Measurements from ENCODE around the gene ACKR2.
"Not testable (repeated sequence)": the region's sequence is repeated elsewhere in the genome, so short reads cannot be mapped to it uniquely, and the experiment has no call there.

Gene ACKR2

DNA sequence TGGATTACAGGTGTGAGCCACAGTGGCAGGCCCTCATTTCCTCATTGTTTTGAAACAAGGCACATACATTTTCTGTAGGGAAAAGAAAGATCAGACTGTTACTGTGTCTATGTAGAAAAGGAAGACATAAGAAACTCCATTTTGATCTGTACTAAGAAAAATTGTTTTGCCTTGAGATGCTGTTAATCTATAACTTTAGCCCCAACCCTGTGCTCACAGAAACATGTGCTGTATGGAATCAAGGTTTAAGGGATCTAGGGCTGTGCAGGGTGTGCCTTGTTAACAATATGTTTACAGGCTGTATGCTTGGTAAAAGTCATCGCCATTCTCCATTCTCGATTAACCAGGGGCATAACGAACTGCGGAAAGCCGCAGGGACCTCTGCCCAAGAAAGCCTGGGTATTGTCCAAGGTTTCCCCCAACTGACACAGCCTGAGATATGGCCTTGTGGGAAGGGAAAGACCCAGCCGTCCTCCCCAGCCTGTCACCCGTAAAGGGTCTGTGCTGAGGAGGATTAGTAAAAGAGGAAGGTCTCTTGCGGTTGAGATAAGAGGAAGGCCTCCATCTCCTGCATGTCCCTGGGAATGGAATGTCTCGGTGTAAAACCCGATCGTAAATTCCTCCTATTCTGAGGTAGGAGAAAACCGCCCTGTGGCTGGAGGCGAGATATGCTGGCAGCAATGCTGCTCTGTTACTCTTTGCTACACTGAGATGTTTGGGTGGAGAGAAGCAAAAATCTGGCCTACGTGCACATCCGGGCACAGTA lies 2.1 kb downstream of the ACKR2 start:
- not testable (repeated sequence) for H3K27ac Mint-ChIP-seq; H3K9me3 Mint-ChIP-seq; H3K27me3 Mint-ChIP-seq; ATAC-seq; H3K4me3 Mint-ChIP-seq; H3K36me3 Mint-ChIP-seq (ENCODE audit: low read depth); DNase-seq; H3K4me1 Mint-ChIP-seq

DNA sequence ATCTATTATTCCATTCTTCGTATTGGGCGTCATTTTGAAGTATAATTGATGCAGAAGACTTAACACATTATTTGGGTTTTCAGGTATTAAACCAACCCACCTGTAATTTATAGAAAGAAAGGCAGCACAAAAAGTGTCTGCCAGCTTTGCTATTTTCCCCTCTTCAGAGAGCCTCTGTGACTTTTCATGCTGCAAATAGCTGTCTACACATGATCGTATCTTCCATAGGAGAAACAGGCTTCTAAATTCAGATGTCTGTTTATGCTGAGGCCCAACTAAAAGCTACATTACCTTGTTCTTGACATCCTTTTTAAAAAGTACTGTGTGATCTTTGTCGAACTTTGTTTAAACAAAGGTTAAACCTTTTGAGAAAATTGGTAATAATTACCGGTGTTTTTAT lies 5.0 kb downstream of the ACKR2 start:
- no peak overlapping the region for H3K4me3 Mint-ChIP-seq
- no peak overlapping the region for H3K27ac Mint-ChIP-seq
- H3K36me3 Mint-ChIP-seq (ENCODE audit: low read depth), result no peaks in the 10 kb centered on the region
- DNase-seq (no peak), ATAC-seq (no peak)
- no peaks in the 10 kb centered on the region for H3K27me3 Mint-ChIP-seq
- H3K4me1 Mint-ChIP-seq, result no peaks in the 10 kb centered on the region
- H3K9me3 Mint-ChIP-seq, result no peaks in the 10 kb centered on the region

DNA sequence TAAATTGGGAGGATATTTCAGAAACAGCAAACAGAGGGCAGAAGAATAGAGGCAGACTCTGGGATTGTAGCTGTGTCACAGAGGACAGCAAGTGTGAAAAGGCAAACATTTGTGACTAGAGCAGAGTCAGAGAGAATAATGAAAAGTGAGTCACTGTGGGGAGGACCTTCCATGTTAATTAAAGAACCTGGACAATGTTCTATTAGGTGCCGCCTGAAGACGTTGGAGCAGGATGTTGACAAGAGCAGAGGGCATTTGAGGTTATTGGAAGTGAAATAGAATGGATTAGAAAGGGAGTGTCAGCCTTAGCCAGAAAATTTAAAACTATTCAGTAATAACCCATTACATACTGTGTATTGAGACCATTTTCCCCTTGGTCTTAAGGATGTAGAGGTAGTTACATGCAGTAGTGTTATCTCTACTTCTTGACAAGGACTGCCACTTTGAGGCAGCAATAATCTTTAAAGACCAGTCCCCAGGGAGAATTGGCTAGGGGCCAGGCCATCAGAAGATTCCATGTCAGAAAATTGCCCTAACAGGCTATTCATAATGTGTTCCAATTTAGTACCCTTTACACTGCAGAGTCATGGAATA lies 5.8 kb downstream of the ACKR2 start:
- Mint-ChIP-seq H3K27ac (no peak overlapping the region), H3K4me1 (no peaks in the 10 kb centered on the region), H3K9me3 (no peaks in the 10 kb centered on the region), H3K27me3 (no peaks in the 10 kb centered on the region), H3K4me3 (no peak overlapping the region), H3K36me3 (ENCODE audit: low read depth) (no peaks in the 10 kb centered on the region)
- no peak for DNase-seq
- ATAC-seq, result no peak

DNA sequence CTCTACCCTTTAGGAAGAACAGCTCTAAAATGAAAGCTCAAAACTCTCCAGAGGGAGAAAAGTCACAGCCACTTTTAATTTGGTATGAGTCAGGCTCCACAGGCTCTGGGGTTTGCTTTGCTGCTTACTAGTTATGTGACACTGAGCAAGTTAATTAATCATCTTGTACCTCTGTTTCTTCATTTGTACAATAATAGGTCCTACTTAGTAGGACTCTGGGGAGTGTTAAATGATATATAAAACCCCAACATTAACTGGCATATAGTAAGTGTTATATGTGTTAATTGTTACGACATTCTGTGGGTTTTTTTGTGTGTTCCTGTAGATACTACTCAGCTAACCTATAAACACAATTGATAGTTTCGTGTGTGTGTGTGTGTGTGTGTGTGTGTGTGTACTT lies 6.6 kb downstream of the ACKR2 start:
- H3K27me3 Mint-ChIP-seq, result no peaks in the 10 kb centered on the region
- ATAC-seq (no peak), DNase-seq (no peak)
- no peak overlapping the region for H3K4me3 Mint-ChIP-seq
- no peaks in the 10 kb centered on the region for H3K36me3 Mint-ChIP-seq (ENCODE audit: low read depth)
- H3K4me1 Mint-ChIP-seq, result no peaks in the 10 kb centered on the region
- H3K9me3 Mint-ChIP-seq, result no peaks in the 10 kb centered on the region
- no peak overlapping the region for H3K27ac Mint-ChIP-seq

DNA sequence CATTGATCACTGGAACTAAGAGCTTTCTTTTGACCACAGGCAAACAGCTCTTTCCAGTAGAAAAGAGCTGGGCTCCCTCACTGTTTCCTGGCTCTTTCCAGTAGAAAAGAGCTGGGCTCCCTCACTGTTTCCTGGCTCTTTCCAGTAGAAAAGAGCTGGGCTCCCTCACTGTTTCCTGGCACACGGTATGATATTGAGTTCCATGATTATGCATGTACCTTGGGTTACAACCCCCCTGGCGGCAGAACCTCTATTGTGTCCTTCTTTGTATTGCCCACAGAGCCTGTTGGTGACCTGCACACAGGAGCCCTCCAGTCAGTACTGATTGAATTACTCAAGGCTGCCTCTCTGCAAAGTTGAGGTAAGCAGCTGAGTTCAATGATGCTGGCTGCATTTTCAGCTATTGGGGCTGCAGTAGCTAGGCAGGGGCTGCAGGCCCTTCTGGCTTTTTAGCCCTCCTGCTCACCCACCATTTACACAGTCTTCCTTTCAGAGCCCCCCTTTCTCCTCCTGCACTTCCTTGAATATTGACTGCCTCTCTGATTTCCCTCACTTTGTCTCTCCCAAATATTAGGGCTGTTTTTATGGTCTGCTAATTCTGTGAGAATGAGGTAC lies 10.2 kb downstream of the ACKR2 start:
- H3K36me3 Mint-ChIP-seq (ENCODE audit: low read depth), result no peaks in the 10 kb centered on the region
- H3K9me3 Mint-ChIP-seq, result no peaks in the 10 kb centered on the region
- no peak overlapping the region for H3K4me3 Mint-ChIP-seq
- H3K27ac Mint-ChIP-seq, result no peak overlapping the region
- ATAC-seq (no peak), DNase-seq (no peak)
- no peaks in the 10 kb centered on the region for H3K4me1 Mint-ChIP-seq
- no peaks in the 10 kb centered on the region for H3K27me3 Mint-ChIP-seq

DNA sequence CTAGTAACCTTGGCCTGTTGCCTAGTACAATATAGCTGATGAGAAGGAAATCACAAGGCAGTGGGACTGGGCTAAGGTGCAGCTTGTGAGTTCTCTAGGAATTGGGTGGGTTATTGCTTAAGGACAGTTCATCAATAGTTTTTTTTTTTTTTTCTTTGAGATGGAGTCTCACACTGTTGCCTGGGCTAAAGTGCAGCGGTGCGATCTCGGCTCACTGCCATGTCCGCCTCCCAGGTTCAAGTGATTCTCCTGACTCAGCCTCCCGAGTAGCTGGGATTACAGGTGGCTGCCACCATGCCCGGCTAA lies 11.5 kb downstream of the ACKR2 start:
- ATAC-seq, result no peak
- DNase-seq, result no peak
- Mint-ChIP-seq H3K9me3 (no peaks in the 10 kb centered on the region), H3K4me1 (no peaks in the 10 kb centered on the region), H3K36me3 (ENCODE audit: low read depth) (no peaks in the 10 kb centered on the region), H3K27ac (no peak overlapping the region), H3K4me3 (no peak overlapping the region), H3K27me3 (no peaks in the 10 kb centered on the region)

DNA sequence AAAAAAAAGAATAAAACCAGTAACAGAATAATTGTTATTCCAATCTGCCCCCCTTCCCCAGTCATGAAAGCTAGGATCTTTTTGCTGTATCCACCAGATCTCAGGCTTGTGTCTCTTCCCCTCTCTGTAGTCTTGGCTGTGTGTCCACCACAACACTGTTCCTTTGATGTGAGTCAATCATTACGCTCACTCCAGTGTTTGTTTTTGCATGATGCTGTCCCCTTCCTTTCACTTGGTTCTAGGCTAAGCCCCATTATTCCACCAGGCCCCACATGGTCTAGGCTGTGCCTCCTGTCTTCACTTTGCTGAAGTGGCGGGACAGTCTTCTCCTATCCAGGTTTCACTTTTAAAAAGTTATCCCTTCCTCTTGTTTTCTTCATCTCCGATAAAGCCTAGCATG lies 13.6 kb downstream of the ACKR2 start:
- no peak overlapping the region for H3K27ac Mint-ChIP-seq
- no peaks in the 10 kb centered on the region for H3K36me3 Mint-ChIP-seq (ENCODE audit: low read depth)
- no peak overlapping the region for H3K4me3 Mint-ChIP-seq
- H3K4me1 Mint-ChIP-seq, result no peaks in the 10 kb centered on the region
- H3K9me3 Mint-ChIP-seq, result no peaks in the 10 kb centered on the region
- DNase-seq (no peak), ATAC-seq (no peak)
- H3K27me3 Mint-ChIP-seq, result peaks cover 2% of the 10 kb centered on the region

DNA sequence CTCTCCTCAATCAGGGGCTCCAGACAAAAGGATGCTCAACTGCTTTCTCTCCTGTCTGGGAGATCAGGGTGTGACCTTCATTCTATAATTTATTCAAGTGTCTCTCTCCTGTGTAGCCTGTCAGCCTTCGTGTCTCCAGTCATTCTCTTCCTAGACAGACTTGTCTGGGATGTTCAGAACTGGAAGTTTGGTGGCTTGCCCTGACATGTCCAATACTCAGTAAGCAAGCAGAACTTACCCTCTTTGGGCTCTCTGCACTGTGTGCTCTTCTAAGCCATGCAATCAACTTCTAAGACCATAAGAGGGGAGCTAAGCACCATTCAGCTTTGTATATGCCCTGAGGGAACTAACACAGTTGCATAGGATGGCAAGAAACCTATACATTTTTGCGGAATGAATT lies 14.1 kb downstream of the ACKR2 start:
- no peaks in the 10 kb centered on the region for H3K4me1 Mint-ChIP-seq
- no peak overlapping the region for H3K4me3 Mint-ChIP-seq
- no peak for ATAC-seq
- H3K27ac Mint-ChIP-seq, result no peak overlapping the region
- no peaks in the 10 kb centered on the region for H3K9me3 Mint-ChIP-seq
- no peak for DNase-seq
- peaks cover 2% of the 10 kb centered on the region for H3K27me3 Mint-ChIP-seq
- H3K36me3 Mint-ChIP-seq (ENCODE audit: low read depth), result no peaks in the 10 kb centered on the region

DNA sequence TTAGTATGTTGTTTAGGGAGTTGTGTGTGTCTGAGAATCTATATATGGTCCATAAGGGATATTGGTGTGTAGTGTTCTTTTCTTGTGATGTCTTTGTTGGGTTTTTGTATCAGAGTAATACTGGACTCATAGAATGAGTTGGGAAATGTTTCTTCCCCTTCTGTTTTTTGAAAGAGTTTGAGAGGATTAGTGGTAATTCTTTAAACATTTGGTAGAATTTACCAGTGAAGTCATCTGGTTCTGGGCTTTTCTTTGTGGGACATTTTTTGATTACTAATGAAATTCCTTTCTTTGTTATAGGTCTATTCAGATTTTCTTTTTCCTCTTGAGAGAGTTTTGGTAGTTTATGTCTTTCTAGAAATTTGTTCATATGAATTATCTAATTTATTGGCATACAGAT lies 16.9 kb downstream of the ACKR2 start:
- peaks cover 2% of the 10 kb centered on the region for H3K27me3 Mint-ChIP-seq
- no peak for DNase-seq
- no peak overlapping the region for H3K4me3 Mint-ChIP-seq

DNA sequence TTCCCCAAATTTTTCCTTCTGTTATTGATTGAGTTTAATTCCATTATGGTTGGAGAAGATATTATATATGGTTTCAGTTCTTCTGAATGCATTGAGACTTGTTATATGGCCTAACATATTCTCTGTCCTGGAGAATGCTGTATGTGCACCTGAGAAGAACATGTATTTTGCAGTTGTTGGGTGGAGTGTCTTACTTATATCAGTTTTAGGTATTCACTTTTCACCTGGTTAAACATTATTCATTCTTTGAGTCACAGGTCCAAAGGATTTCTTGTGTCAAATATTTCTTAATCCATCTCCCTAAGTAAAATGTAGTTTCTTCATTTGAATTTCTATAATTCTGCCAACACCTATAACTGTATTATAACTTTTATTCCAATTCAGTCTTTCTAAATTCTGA lies 17.8 kb downstream of the ACKR2 start:
- no peaks in the 10 kb centered on the region for H3K4me1 Mint-ChIP-seq
- DNase-seq, result no peak
- no peak for ATAC-seq
- no peak overlapping the region for H3K27ac Mint-ChIP-seq
- no peaks in the 10 kb centered on the region for H3K9me3 Mint-ChIP-seq
- peaks cover 2% of the 10 kb centered on the region for H3K27me3 Mint-ChIP-seq
- H3K4me3 Mint-ChIP-seq, result no peak overlapping the region
- no peaks in the 10 kb centered on the region for H3K36me3 Mint-ChIP-seq (ENCODE audit: low read depth)

More for the DNA sequence above, 16.9 kb downstream of the ACKR2 start:
- H3K4me1 Mint-ChIP-seq, result no peaks in the 10 kb centered on the region
- no peaks in the 10 kb centered on the region for H3K9me3 Mint-ChIP-seq
- H3K27ac Mint-ChIP-seq, result no peak overlapping the region
- H3K36me3 Mint-ChIP-seq (ENCODE audit: low read depth), result no peaks in the 10 kb centered on the region
- ATAC-seq, result no peak

DNA sequence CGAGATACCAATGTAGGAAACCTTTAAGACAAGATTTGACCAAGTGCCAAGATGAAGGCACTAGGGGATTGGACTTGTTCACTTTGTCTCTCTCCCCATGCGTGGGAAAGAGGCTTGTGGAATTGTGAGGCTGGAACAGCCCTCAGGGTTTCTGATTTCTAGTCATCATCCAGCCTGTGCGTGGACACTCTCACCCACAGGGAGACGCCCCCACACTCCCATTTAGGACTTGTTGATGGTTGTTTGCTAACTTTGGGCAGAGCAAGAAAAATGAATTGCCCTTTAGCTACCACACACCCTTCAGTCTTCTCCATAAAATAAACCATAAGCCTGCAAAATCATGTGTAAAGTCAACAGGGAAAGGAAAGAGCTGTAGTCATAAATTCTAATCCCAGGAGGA lies 18.4 kb downstream of the ACKR2 start:
- Mint-ChIP-seq H3K36me3 (ENCODE audit: low read depth) (no peaks in the 10 kb centered on the region), H3K27me3 (peaks cover 2% of the 10 kb centered on the region), H3K27ac (no peak overlapping the region), H3K4me3 (no peak overlapping the region), H3K9me3 (no peaks in the 10 kb centered on the region), H3K4me1 (no peaks in the 10 kb centered on the region)
- ATAC-seq, result no peak
- no peak for DNase-seq

DNA sequence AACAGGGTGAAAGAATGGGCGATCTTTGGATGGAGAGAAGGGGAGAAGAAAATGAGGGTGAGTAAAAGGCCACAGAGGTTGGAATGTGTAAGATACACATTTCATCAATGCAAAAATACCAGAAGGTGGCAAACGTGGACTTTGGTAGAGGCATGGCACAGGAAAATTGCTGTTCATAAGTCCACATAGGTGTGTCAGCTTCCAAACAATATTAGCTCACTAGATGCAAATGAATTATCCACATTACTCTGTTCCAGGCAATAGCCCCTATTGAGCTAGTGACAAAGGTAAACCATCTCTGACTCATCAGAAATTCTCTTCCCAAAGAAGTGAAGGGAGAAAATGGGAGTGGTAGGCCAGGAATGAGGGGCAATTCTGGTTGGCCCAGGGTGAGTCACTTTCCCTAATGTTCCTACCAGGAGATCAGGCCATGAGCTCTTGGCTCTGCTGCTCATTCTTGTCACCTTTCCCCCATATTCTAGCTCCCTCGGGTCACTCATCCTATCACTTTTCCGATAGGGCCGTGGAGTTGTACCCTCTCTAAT lies 19.9 kb downstream of the ACKR2 start:
- no peak for DNase-seq

DNA sequence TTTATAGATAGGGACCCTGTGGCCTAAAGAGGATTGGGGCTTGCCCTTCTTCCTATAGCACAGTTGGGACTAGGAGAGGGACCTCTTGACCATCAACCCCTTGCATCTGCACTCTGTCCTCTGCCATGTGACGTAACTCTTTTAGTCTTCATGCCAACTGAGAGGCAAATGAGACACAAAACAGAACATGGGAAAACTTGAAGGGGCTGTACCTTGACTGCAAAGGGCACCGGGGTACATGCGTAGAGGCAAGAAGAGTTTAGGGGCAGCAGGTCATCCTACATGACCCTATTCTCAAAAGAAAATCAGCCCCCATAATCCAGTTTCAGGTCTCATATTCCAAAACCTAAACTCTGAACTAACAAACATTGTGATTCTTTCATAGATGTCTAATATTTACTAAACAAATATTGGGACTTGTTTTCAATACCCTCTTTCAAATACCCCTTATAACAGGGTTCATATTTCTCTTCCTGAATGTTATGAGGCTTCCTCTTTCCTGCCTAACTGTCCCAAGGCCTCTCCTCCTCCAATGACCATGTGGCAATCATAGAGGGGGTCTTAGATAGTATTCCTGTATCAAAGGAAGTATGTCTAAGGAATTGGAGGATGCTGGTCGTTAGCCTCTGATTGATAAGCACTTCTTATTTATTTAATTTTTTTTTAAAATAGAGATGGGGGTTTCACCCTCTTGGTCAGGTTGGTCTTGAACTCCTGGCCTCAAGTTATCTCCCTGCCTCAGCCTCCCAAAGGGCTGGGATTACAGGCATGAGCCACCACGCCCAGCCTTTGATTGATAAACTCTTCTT lies 20.6 kb downstream of the ACKR2 start:
- Mint-ChIP-seq H3K27me3 (peaks cover 3% of the 10 kb centered on the region), H3K4me1 (no peaks in the 10 kb centered on the region), H3K9me3 (no peaks in the 10 kb centered on the region), H3K27ac (no peak overlapping the region), H3K4me3 (no peak overlapping the region), H3K36me3 (ENCODE audit: low read depth) (no peaks in the 10 kb centered on the region)
- no peak for ATAC-seq
- no peak for DNase-seq

More for the DNA sequence above, 19.9 kb downstream of the ACKR2 start:
- H3K27ac Mint-ChIP-seq, result no peak overlapping the region
- H3K36me3 Mint-ChIP-seq (ENCODE audit: low read depth), result no peaks in the 10 kb centered on the region
- ATAC-seq, result no peak
- H3K4me3 Mint-ChIP-seq, result no peak overlapping the region
- no peaks in the 10 kb centered on the region for H3K4me1 Mint-ChIP-seq
- H3K9me3 Mint-ChIP-seq, result no peaks in the 10 kb centered on the region
- H3K27me3 Mint-ChIP-seq, result peaks cover 3% of the 10 kb centered on the region

DNA sequence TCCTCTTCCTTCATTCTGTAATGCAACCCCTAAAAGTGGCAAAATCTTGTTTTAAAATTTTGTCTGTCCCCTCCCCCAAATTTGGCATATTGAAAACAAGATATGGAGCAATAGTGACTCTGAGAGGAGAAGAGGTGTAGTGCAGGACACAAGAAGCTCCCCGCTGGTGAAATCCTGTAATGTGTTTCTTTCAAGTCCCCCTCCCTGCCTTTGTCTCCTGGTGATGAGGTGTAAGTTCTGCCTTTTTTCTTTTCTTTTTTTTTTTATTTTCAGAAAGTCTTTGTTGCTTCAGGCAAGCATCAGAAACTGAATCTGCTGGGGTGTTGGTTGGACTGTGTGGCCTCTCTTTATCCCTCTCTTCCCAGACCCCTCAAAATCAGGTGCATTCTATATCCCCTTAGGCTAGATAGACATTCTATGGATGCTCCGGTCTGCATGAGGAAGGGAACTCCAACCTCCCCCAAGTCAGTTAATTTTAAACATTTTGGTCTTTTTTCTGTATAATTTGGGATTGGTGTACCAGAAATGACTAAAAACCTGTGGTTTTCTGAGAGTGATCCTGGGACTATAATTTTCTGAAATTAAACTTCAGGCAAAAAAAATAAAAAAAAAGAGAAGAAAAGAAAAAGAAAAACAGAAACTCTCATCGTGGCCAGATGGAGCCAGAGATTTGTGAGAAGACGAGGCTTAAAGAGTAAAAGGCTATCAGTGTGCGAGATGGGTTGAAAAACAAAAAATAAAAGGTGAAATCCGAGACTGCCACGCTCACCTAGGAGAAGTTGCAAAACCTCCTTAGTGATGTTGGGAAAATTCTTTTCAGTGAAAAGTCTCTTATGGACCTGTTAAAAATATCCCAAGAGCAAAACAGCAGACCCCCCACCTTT lies 21.4 kb downstream of the ACKR2 start:
- Mint-ChIP-seq H3K4me3 (no peak overlapping the region), H3K27me3 (peaks cover 3% of the 10 kb centered on the region), H3K27ac (no peak overlapping the region), H3K9me3 (no peaks in the 10 kb centered on the region), H3K36me3 (ENCODE audit: low read depth) (no peaks in the 10 kb centered on the region), H3K4me1 (no peaks in the 10 kb centered on the region)
- no peak for ATAC-seq
- no peak for DNase-seq
